ENCODE measurements around the gene HPN. TPM values are rescaled to one million over a fixed set of nuclear protein-coding genes. Genes with fewer than 3 reads are reported as not detected.
A peak's percentile ranks its signal among the peaks of the same experiment; 100 is the strongest.
"Not testable (repeated sequence)": the region's sequence is repeated elsewhere in the genome, so short reads cannot be mapped to it uniquely, and the experiment has no call there.

HPN gene
- total RNA-seq (2014; rRNA removed; shearing (Covaris generic)): not detected in 2 replicates
- polyA plus RNA-seq (2015; cell fraction: cytosol; rRNA removed): not detected in 2 replicates
- not detected in 2 replicates for polyA plus RNA-seq (2015; cell fraction: nucleus; rRNA removed)

- in situ Hi-C loops (cut with HindIII; ENCODE audit: low pct_unique_long_range_greater_than_20kb, low sequenced_read_pairs): no loop called here
- DNase-seq (ENCODE audit: low read depth, low spot score): no peak
Measured at GRCh38 chr19:35041548-35042055, at the start of gene HPN. TSS of gene HPN (plus strand) at chr19:35041721. CDS start at chr19:35042507, 786 bp downstream.

GRCh38 chr19:34992582-34992981 lies 48.9 kb upstream of the HPN start:
- in situ Hi-C loops (cut with HindIII; ENCODE audit: low pct_unique_long_range_greater_than_20kb, low sequenced_read_pairs); DNase-seq (ENCODE audit: low read depth, low spot score): not testable (repeated sequence)

- in situ Hi-C loops (cut with HindIII; ENCODE audit: low pct_unique_long_range_greater_than_20kb, low sequenced_read_pairs): no loop called here
Measured at GRCh38 chr19:34994286-34994642, 47.3 kb upstream of the HPN start.

GRCh38 chr19:34994643-34995541 lies 46.6 kb upstream of the HPN start:
- no peak for DNase-seq (ENCODE audit: low read depth, low spot score)
- in situ Hi-C loops (cut with HindIII; ENCODE audit: low pct_unique_long_range_greater_than_20kb, low sequenced_read_pairs): no loop called here

More at GRCh38 chr19:34994286-34994642, 47.3 kb upstream of the HPN start:
- no peak for DNase-seq (ENCODE audit: low read depth, low spot score)

GRCh38 chr19:34995551-34995950 lies 46.0 kb upstream of the HPN start:
- in situ Hi-C loops (cut with HindIII; ENCODE audit: low pct_unique_long_range_greater_than_20kb, low sequenced_read_pairs): no loop called here
- DNase-seq (ENCODE audit: low read depth, low spot score): no peak

- no peak for DNase-seq (ENCODE audit: low read depth, low spot score)
- in situ Hi-C loops (cut with HindIII; ENCODE audit: low pct_unique_long_range_greater_than_20kb, low sequenced_read_pairs): no loop called here
Measured at GRCh38 chr19:34997071-34997617, 44.4 kb upstream of the HPN start.

- in situ Hi-C loops (cut with HindIII; ENCODE audit: low pct_unique_long_range_greater_than_20kb, low sequenced_read_pairs); DNase-seq (ENCODE audit: low read depth, low spot score): not testable (repeated sequence)
Measured at GRCh38 chr19:34998224-34998623, 43.3 kb upstream of the HPN start.

GRCh38 chr19:34998777-34999497 lies 42.6 kb upstream of the HPN start:
- DNase-seq (ENCODE audit: low read depth, low spot score): no peak
- in situ Hi-C loops (cut with HindIII; ENCODE audit: low pct_unique_long_range_greater_than_20kb, low sequenced_read_pairs): no loop called here

- in situ Hi-C loops (cut with HindIII; ENCODE audit: low pct_unique_long_range_greater_than_20kb, low sequenced_read_pairs): no loop called here
- DNase-seq (ENCODE audit: low read depth, low spot score): peak; percentile 68
Measured at GRCh38 chr19:34999498-35000337, 41.8 kb upstream of the HPN start, which contains the start of gene GRAMD1A. TSS of gene GRAMD1A (plus strand) at chr19:35000323. CDS start at chr19:35000479, 156 bp downstream.

GRCh38 chr19:35000338-35000646 lies 41.2 kb upstream of the HPN start:
- in situ Hi-C loops (cut with HindIII; ENCODE audit: low pct_unique_long_range_greater_than_20kb, low sequenced_read_pairs): no loop called here
- DNase-seq (ENCODE audit: low read depth, low spot score): no peak

- DNase-seq (ENCODE audit: low read depth, low spot score): peak; percentile 12
- in situ Hi-C loops (cut with HindIII; ENCODE audit: low pct_unique_long_range_greater_than_20kb, low sequenced_read_pairs): no loop called here
Measured at GRCh38 chr19:35000647-35001501, 40.6 kb upstream of the HPN start.

GRCh38 chr19:35002037-35002535 lies 39.4 kb upstream of the HPN start:
- in situ Hi-C loops (cut with HindIII; ENCODE audit: low pct_unique_long_range_greater_than_20kb, low sequenced_read_pairs): no loop called here

GRCh38 chr19:35004517-35005255 lies 36.8 kb upstream of the HPN start:
- no peak for DNase-seq (ENCODE audit: low read depth, low spot score)
- in situ Hi-C loops (cut with HindIII; ENCODE audit: low pct_unique_long_range_greater_than_20kb, low sequenced_read_pairs): no loop called here

More at GRCh38 chr19:35002037-35002535, 39.4 kb upstream of the HPN start:
- DNase-seq (ENCODE audit: low read depth, low spot score): no peak

- in situ Hi-C loops (cut with HindIII; ENCODE audit: low pct_unique_long_range_greater_than_20kb, low sequenced_read_pairs): no loop called here
- DNase-seq (ENCODE audit: low read depth, low spot score): no peak
Measured at GRCh38 chr19:35005256-35005977, 36.1 kb upstream of the HPN start.

- DNase-seq (ENCODE audit: low read depth, low spot score); in situ Hi-C loops (cut with HindIII; ENCODE audit: low pct_unique_long_range_greater_than_20kb, low sequenced_read_pairs): not testable (repeated sequence)
Measured at GRCh38 chr19:35006007-35006341, 35.5 kb upstream of the HPN start.
